H9 (cell line): ENCODE measurements around the gene ACTBL2. TPM values are rescaled to one million over a fixed set of nuclear protein-coding genes. Genes with fewer than 3 reads are reported as not detected.

Source experiments
- DNase-seq: peaks from one replicate; pipeline ENCODE4 v3.0.0-alpha.2; 2017
- H2AFZ ChIP-seq: one replicate; pipeline ENCODE4 v1.6.1; 2013; ENCODE audit warnings: mild to moderate bottlenecking, low read length, control low read depth, moderate library complexity
- H2AK5ac ChIP-seq: 2 replicates; pipeline ENCODE4 v1.6.1; 2013; ENCODE audit warnings: low read length, control low read depth, mixed read lengths; ENCODE audit not compliant: insufficient read length
- H2BK120ac ChIP-seq: one replicate; pipeline ENCODE4 v1.6.1; 2013; ENCODE audit warnings: low read depth, mild to moderate bottlenecking, low read length, control low read depth, inconsistent platforms; ENCODE audit not compliant: poor library complexity, severe bottlenecking
- H2BK12ac ChIP-seq: 2 replicates; pipeline ENCODE4 v1.6.1; 2013; ENCODE audit warnings: low read length, control low read depth, mixed read lengths, low read depth; ENCODE audit not compliant: insufficient read length
- H2BK15ac ChIP-seq: 2 replicates; pipeline ENCODE4 v1.6.1; 2013; ENCODE audit warnings: low read depth, low read length, control low read depth
- H2BK20ac ChIP-seq: one replicate; pipeline ENCODE4 v1.6.1; 2013; ENCODE audit warnings: low read depth, mild to moderate bottlenecking, low read length, control low read depth, inconsistent platforms; ENCODE audit not compliant: poor library complexity, severe bottlenecking
- H2BK5ac ChIP-seq: 2 replicates; pipeline ENCODE4 v1.6.1; 2013; ENCODE audit warnings: low read length, control low read depth, mixed read lengths; ENCODE audit not compliant: insufficient read length
- H3K14ac ChIP-seq: 2 replicates; pipeline ENCODE4 v1.6.1; 2013; ENCODE audit warnings: low read length, control low read depth; ENCODE audit not compliant: insufficient read depth
- H3K18ac ChIP-seq: 2 replicates; pipeline ENCODE4 v1.6.1; 2013; ENCODE audit warnings: low read depth, mild to moderate bottlenecking, mixed read lengths, low read length, control low read depth; ENCODE audit not compliant: insufficient read length
- H3K23ac ChIP-seq: 2 replicates; pipeline ENCODE4 v1.6.1; 2013; ENCODE audit warnings: low read length, control low read depth, mixed read lengths, low read depth; ENCODE audit not compliant: insufficient read length
- H3K23me2 ChIP-seq: 2 replicates; pipeline ENCODE4 v1.6.1; 2013; ENCODE audit warnings: low read depth, mild to moderate bottlenecking, mixed read lengths, low read length, control low read depth; ENCODE audit not compliant: insufficient read length, poor library complexity, severe bottlenecking
- H3K27ac ChIP-seq: 2 replicates; pipeline ENCODE4 v1.5.1; 2013; ENCODE audit warnings: low read length, control low read depth, mixed read lengths, low read depth; ENCODE audit not compliant: insufficient read length
- H3K27me3 ChIP-seq: 2 replicates; pipeline ENCODE4 v1.6.1; 2013; ENCODE audit warnings: low read length, control low read depth, inconsistent platforms; ENCODE audit not compliant: insufficient read depth
- H3K4ac ChIP-seq: 2 replicates; pipeline ENCODE4 v1.6.1; 2013; ENCODE audit warnings: low read depth, mild to moderate bottlenecking, control low read depth, inconsistent platforms, low read length, moderate library complexity
- H3K4me1 ChIP-seq: 2 replicates; pipeline ENCODE4 v1.6.1; 2013; ENCODE audit warnings: low read length, control low read depth, inconsistent platforms; ENCODE audit not compliant: insufficient read depth
- H3K4me2 ChIP-seq: 2 replicates; pipeline ENCODE4 v1.6.1; 2013; ENCODE audit warnings: low read length, control low read depth, mixed read lengths; ENCODE audit not compliant: insufficient read length, insufficient read depth
- H3K56ac ChIP-seq: 2 replicates; pipeline ENCODE4 v1.6.1; 2013; ENCODE audit warnings: low read depth, mild to moderate bottlenecking, mixed read lengths, low read length, control low read depth; ENCODE audit not compliant: insufficient read length
- H3K79me1 ChIP-seq: 2 replicates; pipeline ENCODE4 v1.6.1; 2013; ENCODE audit warnings: low read depth, mild to moderate bottlenecking, moderate library complexity, low read length, control low read depth, inconsistent platforms; ENCODE audit not compliant: insufficient read depth, poor library complexity, severe bottlenecking
- H3K79me2 ChIP-seq: 2 replicates; pipeline ENCODE4 v1.6.1; 2013; ENCODE audit warnings: low read length, control low read depth, inconsistent platforms; ENCODE audit not compliant: insufficient read depth
- H3K9ac ChIP-seq: 2 replicates; pipeline ENCODE4 v1.6.1; 2013; ENCODE audit warnings: low read length, control low read depth, mixed read lengths; ENCODE audit not compliant: insufficient read length; ENCODE audit errors: extremely low read depth
- H3K9me3 ChIP-seq: one replicate; pipeline ENCODE4 v1.6.1; 2013; ENCODE audit warnings: low read depth, low read length, inconsistent platforms; ENCODE audit not compliant: control insufficient read depth
- H3T11ph ChIP-seq: one replicate; pipeline ENCODE4 v1.6.1; 2013; ENCODE audit warnings: mild to moderate bottlenecking, low read length, control low read depth, inconsistent platforms
- H4K20me1 ChIP-seq: one replicate; pipeline ENCODE4 v1.6.1; 2013; ENCODE audit not compliant: control insufficient read depth, insufficient read length, insufficient read depth
- H4K5ac ChIP-seq: 2 replicates; pipeline ENCODE4 v1.6.1; 2013; ENCODE audit warnings: low read depth, mild to moderate bottlenecking, mixed read lengths, low read length, control low read depth; ENCODE audit not compliant: insufficient read length
- H4K8ac ChIP-seq: replicated peaks from 2 replicates; pipeline ENCODE4 v1.6.1; 2013; ENCODE audit warnings: low read length, control low read depth, mixed read lengths, low read depth; ENCODE audit not compliant: insufficient read length
- H4K91ac ChIP-seq: 2 replicates; pipeline ENCODE4 v1.6.1; 2013; ENCODE audit warnings: low read depth, mild to moderate bottlenecking, moderate library complexity, mixed read lengths, low read length, control low read depth; ENCODE audit not compliant: insufficient read length
- H3K27ac Mint-ChIP-seq, 3 experiments: 2 replicates in 2 of 3; 3 replicates in 1 of 3; pipeline ENCODE4 v1.8.0; 2020 to 2021; ENCODE audit warnings: mixed read lengths in 3 of 3, mild to moderate bottlenecking in 1 of 3, moderate library complexity in 1 of 3
- H3K27me3 Mint-ChIP-seq: 2 replicates; pipeline ENCODE4 v1.8.0; 2021; ENCODE audit warnings: low read depth, mild to moderate bottlenecking, moderate library complexity, mixed read lengths
- H3K36me3 Mint-ChIP-seq, 3 experiments: 2 replicates in 2 of 3; 3 replicates in 1 of 3; pipeline ENCODE4 v1.8.0; 2020 to 2021; ENCODE audit warnings: low read depth in 3 of 3, mixed read lengths in 3 of 3; ENCODE audit not compliant: insufficient read depth in 1 of 3
- H3K4me1 Mint-ChIP-seq, 2 experiments: 2 replicates each; pipeline ENCODE4 v1.8.0; 2020; ENCODE audit warnings: mixed read lengths in 2 of 2
- H3K4me3 Mint-ChIP-seq, 2 experiments: 2 replicates in 1 of 2; 3 replicates in 1 of 2; pipeline ENCODE4 v1.8.0; 2020 to 2021; ENCODE audit warnings: mild to moderate bottlenecking in 2 of 2, mixed read lengths in 2 of 2, moderate library complexity in 1 of 2
- H3K9me3 Mint-ChIP-seq, 2 experiments: 2 replicates in 1 of 2; 3 replicates in 1 of 2; pipeline ENCODE4 v1.8.0; 2020; ENCODE audit warnings: mild to moderate bottlenecking in 2 of 2, mixed read lengths in 2 of 2, moderate library complexity in 1 of 2
- WGBS: extraction: QIAGEN DNeasy Blood & Tissue Kit; methylation state at CpG from one replicate; pipeline ENCODE4 v1.1.7; 2013; ENCODE audit warnings: missing lambda C conversion rate, low lambda C conversion rate, mixed read lengths; ENCODE audit not compliant: insufficient read length; ENCODE audit errors: extremely low coverage; 5-methylcytosine and 5-hydroxymethylcytosine counted together
- total RNA-seq: library from RNA; stranded (reverse); gene quantifications from 2 replicates; pipeline ENCODE4 v1.2.1, GENCODE V29; 2021
- TF ChIP-seq, protein P1 (sequence below): fragments of 200-600 bp; sonication (generic); conservative IDR thresholded peaks from 3 replicates; pipeline ENCODE4 v1.8.0; 2021; ENCODE audit warnings: antibody characterized with exemption, mild to moderate bottlenecking

ACTBL2 gene
- total RNA-seq, 1 experiment from 2014 or later, result not detected

DNA sequence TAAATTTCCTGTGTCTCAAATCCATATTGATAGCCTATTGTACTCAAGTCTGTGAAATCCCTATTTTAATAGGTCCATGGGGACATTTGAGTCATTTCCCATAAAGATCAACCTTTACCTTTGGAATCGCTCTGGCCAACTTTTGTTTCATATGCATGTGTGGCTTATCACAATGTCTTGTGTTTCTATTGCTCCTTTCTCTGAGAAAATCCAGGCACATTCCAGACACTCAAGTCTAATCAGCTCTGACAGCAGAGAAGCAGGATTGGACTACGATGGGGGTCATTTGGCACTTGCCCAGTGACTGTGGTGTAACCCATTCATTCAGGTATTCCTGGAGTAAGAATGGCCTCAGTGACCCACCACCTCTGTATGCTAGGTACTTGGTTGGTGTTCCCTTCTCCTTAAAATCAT, 48.4 kb downstream of the ACTBL2 start:
- no peaks in the 10 kb centered on the region for H3K79me1 ChIP-seq
- DNase-seq, result no peak
- H3K4ac ChIP-seq, result no peak overlapping the region
- no peak overlapping the region for H2AK5ac ChIP-seq
- no peak overlapping the region for H3K4me2 ChIP-seq
- no CpG with 5 or more reads among the region's 2 CpGs for WGBS
- H3K23me2 ChIP-seq, result no peaks in the 10 kb centered on the region
- H2BK120ac ChIP-seq, result no peak overlapping the region
- Mint-ChIP-seq H3K4me3 (no peak overlapping the region), H3K4me1 (peaks cover 1 to 2% of the 10 kb centered on the region in 2 experiments; a peak in 2 of 4 replicates), H3K27me3 (no peaks in the 10 kb centered on the region), H3K9me3 (no peaks in the 10 kb centered on the region), H3K27ac (no peak overlapping the region), H3K36me3 (no peaks in the 10 kb centered on the region)
- no peak overlapping the region for H3K27ac ChIP-seq
- no peak overlapping the region for H3K14ac ChIP-seq
- H3K27me3 ChIP-seq, result no peaks in the 10 kb centered on the region
- no peak overlapping the region for H2AFZ ChIP-seq
- no peak overlapping the region for H3K18ac ChIP-seq
- no peaks in the 10 kb centered on the region; the same call in 1 of the 2 replicates for H3K4me1 ChIP-seq
- H4K8ac ChIP-seq, result no peak overlapping the region
- H2BK15ac ChIP-seq, result no peak overlapping the region
- no peak overlapping the region for H3K9ac ChIP-seq
- no peak overlapping the region for H2BK20ac ChIP-seq
- H3K56ac ChIP-seq, result no peak overlapping the region
- H3K23ac ChIP-seq, result no peak overlapping the region
- no peak overlapping the region for H4K91ac ChIP-seq
- H2BK5ac ChIP-seq, result no peak overlapping the region
- H4K20me1 ChIP-seq, result no peaks in the 10 kb centered on the region
- H2BK12ac ChIP-seq, result no peak overlapping the region
- no peak overlapping the region for H3T11ph ChIP-seq
- no peak overlapping the region for H4K5ac ChIP-seq
- no peaks in the 10 kb centered on the region for H3K9me3 ChIP-seq
- TF ChIP-seq, protein P1, sequence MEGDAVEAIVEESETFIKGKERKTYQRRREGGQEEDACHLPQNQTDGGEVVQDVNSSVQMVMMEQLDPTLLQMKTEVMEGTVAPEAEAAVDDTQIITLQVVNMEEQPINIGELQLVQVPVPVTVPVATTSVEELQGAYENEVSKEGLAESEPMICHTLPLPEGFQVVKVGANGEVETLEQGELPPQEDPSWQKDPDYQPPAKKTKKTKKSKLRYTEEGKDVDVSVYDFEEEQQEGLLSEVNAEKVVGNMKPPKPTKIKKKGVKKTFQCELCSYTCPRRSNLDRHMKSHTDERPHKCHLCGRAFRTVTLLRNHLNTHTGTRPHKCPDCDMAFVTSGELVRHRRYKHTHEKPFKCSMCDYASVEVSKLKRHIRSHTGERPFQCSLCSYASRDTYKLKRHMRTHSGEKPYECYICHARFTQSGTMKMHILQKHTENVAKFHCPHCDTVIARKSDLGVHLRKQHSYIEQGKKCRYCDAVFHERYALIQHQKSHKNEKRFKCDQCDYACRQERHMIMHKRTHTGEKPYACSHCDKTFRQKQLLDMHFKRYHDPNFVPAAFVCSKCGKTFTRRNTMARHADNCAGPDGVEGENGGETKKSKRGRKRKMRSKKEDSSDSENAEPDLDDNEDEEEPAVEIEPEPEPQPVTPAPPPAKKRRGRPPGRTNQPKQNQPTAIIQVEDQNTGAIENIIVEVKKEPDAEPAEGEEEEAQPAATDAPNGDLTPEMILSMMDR, result no peak
- no peaks in the 10 kb centered on the region for H3K79me2 ChIP-seq
